ENCODE data around the gene GPR161. TPM values are rescaled to one million over a fixed set of nuclear protein-coding genes. Genes with fewer than 3 reads are reported as not detected.

Gene GPR161
- total and polyA plus RNA-seq, 2 of the 13 experiments (the other 11 are each of a cell fraction or from before 2014, with no cell fraction given), result 0.13 to 0.35 TPM

DNA sequence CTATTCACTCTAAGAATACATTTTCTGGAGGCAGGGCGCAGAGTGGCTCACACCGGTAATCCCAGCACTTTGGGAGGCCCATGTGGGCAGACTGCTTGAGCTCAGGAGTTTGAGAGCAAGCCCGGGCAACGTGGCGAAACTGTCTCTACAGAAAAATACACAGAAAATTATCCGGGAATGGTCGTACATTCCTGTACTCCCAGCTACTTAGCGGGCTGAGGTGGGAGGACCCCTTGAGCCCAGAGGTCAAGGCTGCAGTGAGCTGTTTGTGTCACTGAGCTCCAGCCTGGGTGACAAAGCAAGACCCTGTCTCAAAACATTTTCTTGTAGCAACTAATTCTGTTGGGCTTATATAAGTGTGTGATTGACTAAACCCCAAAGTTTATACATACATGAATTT is 30.5 kb downstream of the GPR161 start (continued):
- no peak for TF ChIP-seq CREB3 (CRISPR knock-in tag; IDR thresholded peaks at IDR 0.05)
- TF ChIP-seq SAP130 (CRISPR knock-in tag; IDR thresholded peaks at IDR 0.05; ENCODE audit: low read depth), result no peak
- no peak for TF ChIP-seq TFAP4 (IDR thresholded peaks at IDR 0.05; ENCODE audit: borderline replicate concordance, low read depth)
- no peak for TF ChIP-seq MEF2D (CRISPR knock-in tag; IDR thresholded peaks at IDR 0.05)
- TF ChIP-seq RFXAP (CRISPR knock-in tag; IDR thresholded peaks at IDR 0.05; ENCODE audit: borderline replicate concordance), result no peak
- TF ChIP-seq KAT8 (CRISPR knock-in tag; IDR thresholded peaks at IDR 0.05), result no peak
- TF ChIP-seq, protein P1, sequence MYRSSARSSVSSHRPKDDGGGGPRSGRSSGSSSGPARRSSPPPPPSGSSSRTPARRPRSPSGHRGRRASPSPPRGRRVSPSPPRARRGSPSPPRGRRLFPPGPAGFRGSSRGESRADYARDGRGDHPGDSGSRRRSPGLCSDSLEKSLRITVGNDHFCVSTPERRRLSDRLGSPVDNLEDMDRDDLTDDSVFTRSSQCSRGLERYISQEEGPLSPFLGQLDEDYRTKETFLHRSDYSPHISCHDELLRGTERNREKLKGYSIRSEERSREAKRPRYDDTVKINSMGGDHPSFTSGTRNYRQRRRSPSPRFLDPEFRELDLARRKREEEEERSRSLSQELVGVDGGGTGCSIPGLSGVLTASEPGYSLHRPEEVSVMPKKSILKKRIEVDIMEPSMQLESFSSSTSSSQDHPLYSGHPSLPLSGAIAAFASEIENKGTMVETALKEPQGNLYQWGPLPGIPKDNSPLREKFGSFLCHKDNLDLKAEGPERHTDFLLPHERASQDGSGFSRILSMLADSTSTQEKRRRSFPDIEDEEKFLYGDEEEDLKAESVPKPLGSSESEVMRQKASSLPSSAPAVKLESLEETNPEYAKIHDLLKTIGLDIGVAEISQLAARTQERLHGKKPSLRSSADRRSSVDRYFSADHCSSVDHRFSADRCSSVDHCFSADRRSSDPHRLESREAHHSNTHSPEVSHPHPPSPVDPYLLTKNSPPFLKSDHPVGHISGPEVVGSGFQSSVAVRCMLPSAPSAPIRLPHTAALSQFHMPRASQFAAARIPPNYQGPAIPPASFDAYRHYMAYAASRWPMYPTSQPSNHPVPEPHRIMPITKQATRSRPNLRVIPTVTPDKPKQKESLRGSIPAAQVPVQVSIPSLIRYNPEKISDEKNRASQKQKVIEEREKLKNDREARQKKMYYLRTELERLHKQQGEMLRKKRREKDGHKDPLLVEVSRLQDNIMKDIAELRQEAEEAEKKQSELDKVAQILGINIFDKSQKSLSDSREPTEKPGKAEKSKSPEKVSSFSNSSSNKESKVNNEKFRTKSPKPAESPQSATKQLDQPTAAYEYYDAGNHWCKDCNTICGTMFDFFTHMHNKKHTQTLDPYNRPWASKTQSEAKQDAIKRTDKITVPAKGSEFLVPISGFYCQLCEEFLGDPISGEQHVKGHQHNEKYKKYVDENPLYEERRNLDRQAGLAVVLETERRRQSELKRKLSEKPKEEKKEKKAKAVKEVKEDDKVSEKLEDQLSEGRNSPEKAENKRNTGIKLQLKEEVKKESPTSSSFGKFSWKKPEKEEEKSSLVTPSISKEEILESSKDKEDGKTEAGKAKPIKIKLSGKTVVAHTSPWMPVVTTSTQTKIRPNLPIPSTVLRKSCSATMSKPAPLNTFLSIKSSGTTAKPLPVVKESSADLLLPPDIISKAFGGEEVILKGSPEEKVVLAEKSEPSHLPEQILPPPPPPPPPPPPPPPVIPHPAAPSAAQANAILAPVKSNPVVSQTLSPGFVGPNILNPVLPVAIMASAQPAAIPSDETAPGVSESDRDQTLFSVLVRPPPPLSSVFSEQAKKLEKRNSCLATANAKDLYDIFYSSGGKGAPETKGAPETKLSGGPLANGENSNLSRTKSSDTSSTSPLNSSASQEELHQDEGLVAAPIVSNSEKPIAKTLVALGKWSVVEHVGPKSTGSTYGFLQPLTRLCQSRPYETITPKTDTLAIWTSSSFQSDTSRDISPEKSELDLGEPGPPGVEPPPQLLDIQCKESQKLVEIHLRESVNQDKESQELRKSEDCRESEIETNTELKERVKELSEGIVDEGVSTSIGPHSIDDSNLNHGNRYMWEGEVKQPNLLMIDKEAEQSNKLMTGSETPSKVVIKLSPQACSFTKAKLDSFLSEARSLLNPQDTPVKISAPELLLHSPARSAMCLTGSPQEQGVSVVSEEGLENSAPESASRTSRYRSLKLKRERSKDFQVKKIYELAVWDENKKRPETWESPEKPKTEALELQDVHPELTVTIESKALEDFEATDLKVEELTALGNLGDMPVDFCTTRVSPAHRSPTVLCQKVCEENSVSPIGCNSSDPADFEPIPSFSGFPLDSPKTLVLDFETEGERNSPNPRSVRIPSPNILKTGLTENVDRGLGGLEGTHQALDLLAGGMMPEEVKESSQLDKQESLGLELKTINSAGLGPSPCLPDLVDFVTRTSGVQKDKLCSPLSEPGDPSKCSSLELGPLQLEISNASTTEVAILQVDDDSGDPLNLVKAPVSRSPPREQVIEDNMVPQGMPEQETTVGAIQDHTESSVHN (CRISPR knock-in tag; IDR thresholded peaks at IDR 0.05), result no peak
- TF ChIP-seq ZNF234 (CRISPR knock-in tag; conservative IDR thresholded peaks at IDR 0.05), result no peak
- TF ChIP-seq HNF4A (CRISPR knock-in tag; IDR thresholded peaks at IDR 0.05), result peak; percentile 60
- TF ChIP-seq HOXA5 (CRISPR knock-in tag; IDR thresholded peaks at IDR 0.05), result no peak
- TF ChIP-seq PRDM15 (CRISPR knock-in tag; IDR thresholded peaks at IDR 0.05), result no peak
- TF ChIP-seq SALL1 (CRISPR knock-in tag; IDR thresholded peaks at IDR 0.05), result peak; percentile 67
- TF ChIP-seq ZNF672 (CRISPR knock-in tag; IDR thresholded peaks at IDR 0.05), result no peak
- no peak for TF ChIP-seq THYN1 (CRISPR knock-in tag; IDR thresholded peaks at IDR 0.05; ENCODE audit: borderline replicate concordance, low read depth)
- TF ChIP-seq MIER3 (CRISPR knock-in tag; IDR thresholded peaks at IDR 0.05; ENCODE audit: borderline replicate concordance), result no peak
- no peak for TF ChIP-seq ZNF773 (CRISPR knock-in tag; IDR thresholded peaks at IDR 0.05; ENCODE audit: borderline replicate concordance)
- TF ChIP-seq ZNF652 (CRISPR knock-in tag; IDR thresholded peaks at IDR 0.05; ENCODE audit: borderline replicate concordance, low read depth), result peak; percentile 2; the same call in 1 of the 2 replicates
- peak; percentile 28; the same call in 1 of the 2 replicates for TF ChIP-seq FOXO1 (CRISPR knock-in tag; IDR thresholded peaks at IDR 0.05)
- no peak for TF ChIP-seq ZSCAN22 (CRISPR knock-in tag; IDR thresholded peaks at IDR 0.05)
